Spinal cord (tissue), 10 donors: Measurements from ENCODE around the gene TEX2. TPM values are rescaled to one million over a fixed set of nuclear protein-coding genes. Genes with fewer than 3 reads are reported as not detected.
"Not testable (repeated sequence)": the region's sequence is repeated elsewhere in the genome, so short reads cannot be mapped to it uniquely, and the experiment has no call there.

Experiments used
- DNase-seq, 6 donors: peaks; one replicate each; pipeline versions ENCODE4 v3.0.0 to v3.0.0-alpha.2; 2013 to 2015; ENCODE audit warnings: low spot score in 6 of 6, low read depth in 4 of 6
- H3K27ac ChIP-seq: one replicate; pipeline ENCODE4 v1.5.1; 2013; ENCODE audit warnings: low read depth, low read length, control low read depth
- H3K27me3 ChIP-seq: one replicate; pipeline ENCODE4 v1.6.1; 2013; ENCODE audit warnings: low read length; ENCODE audit not compliant: control insufficient read depth, insufficient read depth
- H3K36me3 ChIP-seq: one replicate; pipeline ENCODE4 v1.6.1; 2013; ENCODE audit warnings: low read length; ENCODE audit not compliant: control insufficient read depth, insufficient read depth
- H3K4me1 ChIP-seq: one replicate; pipeline ENCODE4 v1.6.1; 2013; ENCODE audit warnings: low read length; ENCODE audit not compliant: control insufficient read depth, insufficient read depth
- H3K4me3 ChIP-seq: one replicate; pipeline ENCODE4 v1.5.1; 2013; ENCODE audit warnings: low read depth, low read length, control low read depth
- H3K9me3 ChIP-seq: one replicate; pipeline ENCODE4 v1.6.1; 2013; ENCODE audit warnings: low read length; ENCODE audit not compliant: control insufficient read depth, insufficient read depth
- WGBS: methylation state at CpG from one replicate; pipeline ENCODE4 v1.1.5; 2013; ENCODE audit warnings: missing lambda C conversion rate; ENCODE audit not compliant: insufficient coverage; 5-methylcytosine and 5-hydroxymethylcytosine counted together
- polyA plus RNA-seq, 2 donors: library from polyadenylated mRNA; unstranded; fragments of 120-200 nt; gene quantifications; one replicate each; pipeline ENCODE4 v1.2.1, GENCODE V29; 2013; ENCODE audit not compliant: insufficient read length in 2 of 2
- total RNA-seq, 2 donors: library from RNA; depleted of rRNA in 1 of 2; stranded (reverse); fragments of 120-200 nt in 1 of 2; fragments of >200 nt in 1 of 2; gene quantifications; one replicate each; pipeline versions ENCODE4 v1.2.3 to v1.2.4, GENCODE V29; 2013 to 2014
- donor health status: healthy.

TEX2 gene
- total and polyA plus RNA-seq, 4 donors, result 35.4 to 54.9 (median 38.5) TPM

DNA sequence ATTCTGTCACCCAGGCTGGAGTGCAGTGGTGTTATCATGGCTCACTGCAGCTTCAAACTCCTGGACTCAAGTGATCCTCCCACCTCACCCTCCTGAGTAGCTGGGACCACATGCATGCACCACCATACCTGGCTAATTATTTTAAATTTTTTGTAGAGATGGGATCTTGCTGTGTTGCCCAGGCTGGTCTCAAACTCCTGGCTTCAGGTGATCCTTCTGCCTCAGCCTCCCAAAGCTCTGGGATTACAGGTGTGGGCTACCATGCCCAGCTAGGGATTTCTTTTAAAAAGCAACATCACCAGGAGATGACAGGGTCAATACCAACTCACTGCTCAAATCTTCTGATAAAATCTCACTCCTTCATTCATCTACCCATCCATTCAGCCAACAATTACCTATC, 54.4 kb downstream of the TEX2 start:
- not testable (repeated sequence) for H3K9me3 ChIP-seq, H3K36me3 ChIP-seq, H3K27me3 ChIP-seq, H3K4me3 ChIP-seq, H3K4me1 ChIP-seq, H3K27ac ChIP-seq, DNase-seq

DNA sequence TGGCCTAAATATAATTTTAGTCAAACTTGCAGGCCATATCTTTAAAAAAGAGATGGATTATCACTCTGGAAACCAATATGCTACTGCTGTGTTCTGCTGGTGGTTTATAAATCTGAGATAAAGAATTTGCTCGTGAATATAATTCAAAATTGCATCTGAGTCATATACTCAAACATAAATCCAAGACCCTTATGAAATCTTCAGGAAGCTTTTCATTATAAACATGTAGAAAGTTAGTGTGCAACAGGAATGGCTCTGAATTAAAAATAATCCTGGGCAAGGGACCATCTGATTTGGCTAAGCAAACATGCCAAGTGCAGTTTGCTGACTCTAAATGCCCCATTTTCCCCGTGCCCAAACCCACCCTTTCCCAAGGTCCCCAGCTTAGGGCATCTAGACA, 57.3 kb downstream of the TEX2 start:
- peaks cover 9% of the 10 kb centered on the region for H3K4me1 ChIP-seq
- H3K36me3 ChIP-seq, result no peaks in the 10 kb centered on the region
- WGBS, result 56% methylated on average over 1 of the region's 2 CpGs
- no peaks in the 10 kb centered on the region for H3K9me3 ChIP-seq
- H3K4me3 ChIP-seq, result no peak overlapping the region
- DNase-seq, result no peak
- no peaks in the 10 kb centered on the region for H3K27me3 ChIP-seq
- no peak overlapping the region for H3K27ac ChIP-seq

GRCh38 chr17:64203630-64204029, 59.4 kb downstream of the TEX2 start:
- WGBS, result no CpG with 5 or more reads among the region's 4 CpGs
- Histone ChIP-seq H3K27ac (no peak overlapping the region), H3K27me3 (no peaks in the 10 kb centered on the region), H3K9me3 (no peaks in the 10 kb centered on the region), H3K4me3 (no peak overlapping the region), H3K4me1 (peaks cover 9% of the 10 kb centered on the region), H3K36me3 (no peaks in the 10 kb centered on the region)
- no peak for DNase-seq

DNA sequence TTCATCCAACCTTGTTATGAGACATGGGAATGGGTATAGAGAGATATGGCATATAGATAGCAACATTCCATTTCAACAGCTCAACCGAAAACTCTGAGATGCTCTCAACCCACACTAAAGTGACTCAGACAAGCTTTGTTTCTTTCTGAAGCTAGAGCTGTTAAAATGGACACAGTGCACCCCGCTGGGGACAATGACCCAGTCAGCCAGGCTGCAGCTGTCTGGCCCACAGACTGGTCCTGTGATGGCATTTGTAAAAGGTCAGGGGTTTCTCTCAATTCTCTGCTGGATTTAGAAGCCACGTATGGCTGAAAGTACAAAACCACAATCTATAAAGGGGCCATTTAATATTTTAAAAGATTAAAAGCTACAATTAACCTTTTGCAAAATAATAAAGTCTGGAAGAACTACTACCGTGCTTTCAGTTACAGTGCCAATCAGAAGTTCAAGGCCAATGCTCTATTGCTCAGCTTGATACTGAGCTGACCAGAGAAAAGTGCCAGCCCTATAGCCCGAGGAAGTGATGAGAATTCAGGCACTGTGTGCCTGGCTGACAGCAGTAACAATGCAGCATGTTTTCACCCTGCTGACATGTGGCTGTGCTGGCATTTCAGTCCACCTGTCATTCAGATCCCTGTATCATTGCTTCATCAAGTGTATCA, 60.2 kb downstream of the TEX2 start:
- H3K4me3 ChIP-seq, result no peak overlapping the region
- WGBS, result 23% methylated on average over 3 of the region's 5 CpGs
- no peaks in the 10 kb centered on the region for H3K36me3 ChIP-seq
- peak in 2 of 6 donors; percentile 33 to 44 for DNase-seq
- no peaks in the 10 kb centered on the region for H3K27me3 ChIP-seq
- H3K27ac ChIP-seq, result peak overlapping the region; percentile 6
- peaks cover 9% of the 10 kb centered on the region for H3K4me1 ChIP-seq
- H3K9me3 ChIP-seq, result no peaks in the 10 kb centered on the region

DNA sequence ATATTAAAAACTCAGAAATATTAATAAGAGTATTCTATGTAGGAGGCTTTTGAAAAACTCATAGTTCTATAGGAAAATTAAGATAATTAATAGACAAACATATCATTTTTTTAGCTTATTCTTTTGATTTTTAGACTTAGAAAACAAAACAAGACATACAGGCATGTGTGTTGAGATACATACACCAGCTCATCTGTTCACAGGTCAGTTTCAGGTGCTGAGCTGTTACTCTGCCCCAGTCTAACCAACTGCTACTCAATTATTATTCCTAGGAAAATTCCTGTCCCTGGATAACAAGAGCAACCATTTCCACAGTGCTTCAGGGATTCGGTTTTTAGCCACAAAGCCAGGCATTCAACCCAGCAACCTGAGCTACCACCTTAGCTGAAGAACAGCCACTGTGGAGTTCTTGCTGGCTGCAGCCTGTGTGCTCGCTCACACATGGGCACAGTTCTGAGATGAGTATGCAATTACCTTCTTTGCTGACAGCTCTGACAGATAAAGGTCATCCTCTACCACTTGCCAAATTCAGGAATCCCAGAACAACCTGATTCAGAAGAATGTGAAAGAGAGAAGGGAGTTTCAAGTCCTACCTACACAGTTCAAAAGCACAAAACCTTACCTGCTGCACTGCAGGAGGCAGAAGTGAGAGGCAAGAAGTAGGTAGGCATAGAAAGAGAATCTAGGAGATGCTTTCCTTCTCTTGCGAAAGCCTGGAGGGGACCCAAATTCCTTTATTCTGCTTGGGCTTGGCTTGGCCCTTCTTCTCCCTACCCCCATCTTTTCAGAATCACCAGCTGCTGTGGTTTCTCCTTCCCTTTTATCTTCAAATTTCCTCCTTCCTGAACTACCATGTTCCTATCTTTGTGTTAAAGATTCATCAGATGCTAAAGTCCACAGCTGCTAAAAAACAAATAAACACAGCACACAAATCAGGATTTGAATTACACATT, 62.7 kb downstream of the TEX2 start:
- H3K4me1 ChIP-seq, result peaks cover 9% of the 10 kb centered on the region
- H3K4me3 ChIP-seq, result no peak overlapping the region
- peaks cover 8% of the 10 kb centered on the region for H3K9me3 ChIP-seq
- no peak for DNase-seq
- H3K27me3 ChIP-seq, result no peaks in the 10 kb centered on the region
- no peaks in the 10 kb centered on the region for H3K36me3 ChIP-seq
- H3K27ac ChIP-seq, result no peak overlapping the region
- WGBS, result 79% methylated on average over 3 of the region's 3 CpGs

DNA sequence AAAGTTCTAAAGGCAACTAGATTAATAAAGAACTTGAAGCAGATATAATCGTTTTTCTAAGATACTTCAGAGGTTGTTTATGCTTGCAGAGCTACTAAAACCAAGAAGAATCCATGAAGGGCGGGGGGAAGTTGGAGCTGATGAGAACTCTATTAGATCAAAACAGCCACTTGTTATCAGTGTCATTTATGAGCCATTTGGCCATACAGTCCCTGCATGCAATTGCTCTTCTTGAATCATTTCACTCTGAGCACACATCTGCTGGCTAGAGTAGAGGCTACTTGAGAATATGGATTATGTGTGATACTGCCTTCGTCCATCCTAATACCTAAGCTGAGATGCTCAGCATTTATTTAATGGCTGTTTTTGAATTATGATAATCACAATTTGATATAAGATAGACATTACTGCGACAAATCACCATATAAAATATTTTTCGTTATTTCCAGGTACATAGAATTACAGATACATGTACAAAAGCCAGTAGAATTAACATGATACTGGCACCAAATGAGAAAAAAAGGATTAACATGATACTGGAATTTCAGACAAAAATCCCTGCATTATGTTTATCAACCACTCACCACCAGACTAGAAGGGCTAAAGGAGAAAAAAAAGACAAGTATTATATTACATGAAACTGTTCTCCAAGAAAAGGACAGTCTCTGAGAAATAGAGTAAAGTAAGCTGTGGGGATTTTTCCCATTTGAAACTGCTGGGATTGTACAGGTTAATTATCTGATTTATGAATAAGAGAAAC, 64.5 kb downstream of the TEX2 start:
- Histone ChIP-seq H3K36me3 (no peaks in the 10 kb centered on the region), H3K4me3 (no peak overlapping the region), H3K27me3 (no peaks in the 10 kb centered on the region), H3K9me3 (peaks cover 8% of the 10 kb centered on the region), H3K4me1 (peaks cover 9% of the 10 kb centered on the region), H3K27ac (no peak overlapping the region)
- no peak for DNase-seq
- 100% methylated on average over 1 of the region's 5 CpGs for WGBS

DNA sequence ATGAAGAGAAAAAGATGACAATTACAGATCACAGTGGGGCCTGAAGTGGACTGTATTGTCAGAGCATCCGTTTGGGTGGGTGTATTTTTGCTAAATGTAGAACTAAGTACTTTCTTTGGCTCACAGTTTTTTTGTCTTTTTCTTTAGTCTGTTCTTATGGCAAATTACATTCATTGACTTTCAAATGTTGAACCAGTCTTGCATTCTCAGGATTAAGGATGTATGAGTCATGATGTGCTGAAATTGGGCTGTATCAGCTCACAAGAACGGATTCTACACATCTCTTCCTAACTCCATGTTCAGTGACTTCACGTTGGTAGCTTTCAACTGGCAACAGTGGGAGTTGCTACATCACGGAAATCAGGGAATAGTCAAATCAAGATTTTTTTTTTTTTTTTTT, 66.5 kb downstream of the TEX2 start:
- Histone ChIP-seq H3K4me3 (no peak overlapping the region), H3K4me1 (no peaks in the 10 kb centered on the region), H3K27me3 (no peaks in the 10 kb centered on the region), H3K36me3 (no peaks in the 10 kb centered on the region), H3K9me3 (peaks cover 8% of the 10 kb centered on the region), H3K27ac (no peak overlapping the region)
- 80% methylated on average over 1 of the region's 4 CpGs for WGBS
- DNase-seq, result no peak

GRCh38 chr17:64193561-64193960, 69.5 kb downstream of the TEX2 start:
- no peak overlapping the region for H3K4me3 ChIP-seq
- H3K9me3 ChIP-seq, result peaks cover 8% of the 10 kb centered on the region
- peaks cover 3% of the 10 kb centered on the region for H3K36me3 ChIP-seq
- 97% methylated on average over 6 of the region's 9 CpGs for WGBS
- H3K27me3 ChIP-seq, result no peaks in the 10 kb centered on the region
- no peak overlapping the region for H3K27ac ChIP-seq
- H3K4me1 ChIP-seq, result peaks cover 3% of the 10 kb centered on the region
- no peak for DNase-seq

DNA sequence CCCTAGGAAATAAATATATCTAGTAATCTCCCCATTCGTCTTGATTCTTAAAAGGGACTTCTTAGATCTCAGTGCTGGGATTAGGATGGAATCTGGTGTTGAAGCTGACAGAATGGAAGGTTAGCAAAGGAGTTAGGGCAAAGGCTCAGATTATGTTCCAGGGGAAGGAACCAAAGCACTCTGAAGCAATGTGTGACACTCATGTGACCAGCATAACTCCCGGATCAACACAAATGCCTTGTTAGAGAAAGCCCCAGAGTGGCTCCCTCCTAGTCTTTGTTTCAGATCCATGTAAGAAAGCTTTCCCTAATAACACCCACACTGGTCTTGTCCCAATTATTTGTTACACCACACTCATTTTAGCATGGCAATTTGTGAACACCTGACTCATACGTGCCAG, 70.5 kb downstream of the TEX2 start:
- no peak for DNase-seq
- Histone ChIP-seq H3K9me3 (peaks cover 8% of the 10 kb centered on the region), H3K36me3 (peaks cover 8% of the 10 kb centered on the region), H3K27ac (no peak overlapping the region), H3K4me1 (peaks cover 3% of the 10 kb centered on the region), H3K4me3 (no peak overlapping the region), H3K27me3 (no peaks in the 10 kb centered on the region)
- 64% methylated on average over 3 of the region's 3 CpGs for WGBS
